SU-DHL-6 (cell line): ENCODE results near the gene DET1.

Experiments
- H2AFZ ChIP-seq: fragments of 200-600 bp; sonication (generic); 2 replicates; pipeline ENCODE4 v1.6.1; 2014; ENCODE audit warnings: low read depth, mild to moderate bottlenecking, moderate library complexity, mixed read lengths, antibody characterized with exemption, low read length; ENCODE audit not compliant: severe bottlenecking
- H3F3A ChIP-seq: fragments of 200-600 bp; shearing (Covaris generic); 2 replicates; pipeline ENCODE4 v1.6.0; 2016; ENCODE audit warnings: antibody characterized with exemption, mild to moderate bottlenecking; ENCODE audit not compliant: insufficient read depth
- H3K27ac ChIP-seq: fragments of 200-600 bp; sonication (generic); 2 replicates; pipeline ENCODE4 v1.5.1; 2016; ENCODE audit warnings: low read depth, mild to moderate bottlenecking, low read length, moderate library complexity, mixed read lengths
- H3K27me3 ChIP-seq: fragments of 200-600 bp; sonication (generic), shearing (Covaris generic); 2 replicates; pipeline ENCODE4 v1.6.0; 2014; ENCODE audit warnings: mild to moderate bottlenecking, low read length
- H3K36me3 ChIP-seq: fragments of 200-600 bp; sonication (generic); 2 replicates; pipeline ENCODE4 v1.6.1; 2014; ENCODE audit warnings: mild to moderate bottlenecking, low read length, mixed read lengths
- H3K4me2 ChIP-seq: fragments of 300-600, 200-600 bp; shearing (Covaris generic), sonication (generic); 2 replicates; pipeline ENCODE4 v1.6.0; 2014; ENCODE audit warnings: low read length, low read depth, mild to moderate bottlenecking; ENCODE audit not compliant: poor library complexity, severe bottlenecking
- H3K4me3 ChIP-seq: fragments of 200-600 bp; sonication (generic); 2 replicates; pipeline ENCODE4 v1.5.1; 2014; ENCODE audit warnings: antibody characterized with exemption, low read length, mild to moderate bottlenecking, mixed read lengths; ENCODE audit not compliant: insufficient read depth, poor library complexity, severe bottlenecking
- H3K79me2 ChIP-seq: fragments of 200-600 bp; sonication (generic); 2 replicates; pipeline ENCODE4 v1.6.1; 2014; ENCODE audit warnings: mild to moderate bottlenecking, low read length, moderate library complexity; ENCODE audit not compliant: insufficient read depth
- H3K9ac ChIP-seq: fragments of 200-600 bp; sonication (generic); 2 replicates; pipeline ENCODE4 v1.7.0; 2014; ENCODE audit warnings: mild to moderate bottlenecking, low read length
- H3K9me2 ChIP-seq: fragments of 200-600 bp; sonication (generic); replicated peaks from 2 replicates; pipeline ENCODE4 v1.6.1; 2014; ENCODE audit warnings: low read length; ENCODE audit not compliant: insufficient read depth
- H3K9me3 ChIP-seq: fragments of 200-600 bp; sonication (generic); 2 replicates; pipeline ENCODE4 v1.6.1; 2014; ENCODE audit warnings: low read length, mixed read lengths; ENCODE audit not compliant: insufficient read depth
- H4K20me1 ChIP-seq: fragments of 200-600 bp; sonication (generic); 2 replicates; pipeline ENCODE4 v1.6.1; 2014; ENCODE audit warnings: low read depth, mild to moderate bottlenecking, antibody characterized with exemption, low read length, moderate library complexity, mixed read lengths
- EZH2phosphoT487 ChIP-seq: fragments of 200-600 bp; sonication (generic), shearing (Covaris generic); conservative IDR thresholded peaks from 2 replicates; pipeline ENCODE4 v1.6.1; 2018; ENCODE audit warnings: mild to moderate bottlenecking, antibody characterized with exemption, low read length, moderate library complexity, mixed read lengths
- TF ChIP-seq, protein P1 (sequence below): fragments of 200-600 bp; sonication (generic); IDR thresholded peaks from one replicate; pipeline ENCODE4 v1.5.1; 2017; ENCODE audit warnings: antibody characterized with exemption, mild to moderate bottlenecking, low read length, moderate library complexity; ENCODE audit not compliant: insufficient read depth, poor library complexity, severe bottlenecking

The DET1 gene

DNA sequence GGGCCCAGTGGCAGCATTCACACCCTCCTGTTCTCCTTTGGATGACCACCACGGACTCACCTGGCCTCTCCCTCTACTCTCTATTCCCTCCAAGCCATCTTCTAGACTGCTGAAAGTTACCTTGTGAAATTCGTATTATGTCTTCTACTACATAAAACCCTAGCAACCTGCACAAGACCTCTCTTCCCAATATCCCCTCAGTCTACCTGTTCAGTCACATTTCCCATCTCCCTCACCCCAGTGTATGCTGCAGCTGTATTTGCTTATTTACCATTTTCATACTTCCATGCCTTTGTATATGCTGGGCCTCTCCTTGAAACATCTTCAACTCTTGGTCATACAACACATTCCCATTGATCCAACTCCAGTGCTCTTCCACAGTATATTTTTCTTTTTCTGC, 35.3 kb downstream of the DET1 start:
- TF ChIP-seq, protein P1, sequence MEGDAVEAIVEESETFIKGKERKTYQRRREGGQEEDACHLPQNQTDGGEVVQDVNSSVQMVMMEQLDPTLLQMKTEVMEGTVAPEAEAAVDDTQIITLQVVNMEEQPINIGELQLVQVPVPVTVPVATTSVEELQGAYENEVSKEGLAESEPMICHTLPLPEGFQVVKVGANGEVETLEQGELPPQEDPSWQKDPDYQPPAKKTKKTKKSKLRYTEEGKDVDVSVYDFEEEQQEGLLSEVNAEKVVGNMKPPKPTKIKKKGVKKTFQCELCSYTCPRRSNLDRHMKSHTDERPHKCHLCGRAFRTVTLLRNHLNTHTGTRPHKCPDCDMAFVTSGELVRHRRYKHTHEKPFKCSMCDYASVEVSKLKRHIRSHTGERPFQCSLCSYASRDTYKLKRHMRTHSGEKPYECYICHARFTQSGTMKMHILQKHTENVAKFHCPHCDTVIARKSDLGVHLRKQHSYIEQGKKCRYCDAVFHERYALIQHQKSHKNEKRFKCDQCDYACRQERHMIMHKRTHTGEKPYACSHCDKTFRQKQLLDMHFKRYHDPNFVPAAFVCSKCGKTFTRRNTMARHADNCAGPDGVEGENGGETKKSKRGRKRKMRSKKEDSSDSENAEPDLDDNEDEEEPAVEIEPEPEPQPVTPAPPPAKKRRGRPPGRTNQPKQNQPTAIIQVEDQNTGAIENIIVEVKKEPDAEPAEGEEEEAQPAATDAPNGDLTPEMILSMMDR: no peak
- TF ChIP-seq EZH2phosphoT487: no peak
- Histone ChIP-seq H3K9me3 (no peaks in the 10 kb centered on the region), H3K36me3 (no peaks in the 10 kb centered on the region), H3K27me3 (no peaks in the 10 kb centered on the region), H3K4me2 (no peak overlapping the region), H3K9ac (no peak overlapping the region), H3F3A (no peaks in the 10 kb centered on the region), H2AFZ (no peak overlapping the region), H3K79me2 (no peaks in the 10 kb centered on the region), H3K27ac (no peak overlapping the region), H4K20me1 (no peaks in the 10 kb centered on the region), H3K9me2 (no peaks in the 10 kb centered on the region), H3K4me3 (no peak overlapping the region)

DNA sequence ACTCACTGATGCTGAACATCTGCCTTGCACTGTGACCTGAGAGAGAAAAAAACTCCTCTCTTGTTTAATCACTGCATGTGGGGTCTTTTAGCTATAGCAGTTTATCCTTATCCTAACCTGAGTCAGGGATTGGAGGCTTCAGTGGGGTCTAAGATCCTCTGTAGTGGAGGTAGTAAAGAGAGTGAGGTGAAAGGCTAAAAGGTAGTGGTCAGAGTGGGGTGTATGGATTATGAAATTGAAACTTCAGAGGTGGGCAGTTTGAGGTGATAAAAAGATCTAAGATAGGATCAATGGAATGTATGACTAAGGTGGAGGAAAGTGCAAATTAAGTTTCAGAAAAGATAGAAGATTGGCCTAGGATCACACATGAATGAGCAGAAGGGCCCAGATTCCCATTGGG, 36.5 kb downstream of the DET1 start:
- no peak overlapping the region for H3K9ac ChIP-seq
- H3K36me3 ChIP-seq: no peaks in the 10 kb centered on the region
- no peaks in the 10 kb centered on the region for H3K79me2 ChIP-seq
- no peaks in the 10 kb centered on the region for H3K9me3 ChIP-seq
- no peak overlapping the region for H2AFZ ChIP-seq
- H3K4me2 ChIP-seq: no peak overlapping the region
- H3K9me2 ChIP-seq: no peaks in the 10 kb centered on the region
- no peaks in the 10 kb centered on the region for H4K20me1 ChIP-seq
- no peak overlapping the region for H3K27ac ChIP-seq
- H3F3A ChIP-seq: no peaks in the 10 kb centered on the region
- no peak overlapping the region for H3K4me3 ChIP-seq
- TF ChIP-seq, protein P1: no peak
- TF ChIP-seq EZH2phosphoT487: no peak
- no peaks in the 10 kb centered on the region for H3K27me3 ChIP-seq

DNA sequence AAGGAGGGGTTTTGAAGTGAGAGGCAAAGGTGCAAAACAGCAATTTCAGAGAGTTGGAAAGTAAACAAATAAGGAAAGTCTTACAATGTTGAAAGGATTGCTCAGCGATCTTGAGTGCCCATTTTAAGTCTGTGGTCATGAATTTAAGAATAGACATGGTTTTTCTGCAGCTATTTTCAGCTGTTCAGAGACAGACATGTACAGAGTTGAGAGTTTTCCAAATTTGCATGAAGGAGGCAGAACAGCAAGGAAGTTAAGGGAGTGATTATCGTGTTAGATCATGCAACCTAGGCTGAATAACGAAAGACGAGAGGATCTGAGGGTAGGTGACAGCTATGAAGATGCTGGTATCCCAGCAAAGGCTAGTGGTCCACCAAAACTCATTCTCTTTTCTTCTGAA, 37.2 kb downstream of the DET1 start:
- no peaks in the 10 kb centered on the region for H3K9me2 ChIP-seq
- H2AFZ ChIP-seq: no peak overlapping the region
- H4K20me1 ChIP-seq: no peaks in the 10 kb centered on the region
- H3K27ac ChIP-seq: no peak overlapping the region
- no peaks in the 10 kb centered on the region for H3K9me3 ChIP-seq
- H3K4me2 ChIP-seq: no peak overlapping the region
- TF ChIP-seq, protein P1: no peak
- TF ChIP-seq EZH2phosphoT487: no peak
- H3F3A ChIP-seq: no peaks in the 10 kb centered on the region
- no peak overlapping the region for H3K9ac ChIP-seq
- no peaks in the 10 kb centered on the region for H3K27me3 ChIP-seq
- H3K79me2 ChIP-seq: no peaks in the 10 kb centered on the region
- no peaks in the 10 kb centered on the region for H3K36me3 ChIP-seq
- H3K4me3 ChIP-seq: no peak overlapping the region

DNA sequence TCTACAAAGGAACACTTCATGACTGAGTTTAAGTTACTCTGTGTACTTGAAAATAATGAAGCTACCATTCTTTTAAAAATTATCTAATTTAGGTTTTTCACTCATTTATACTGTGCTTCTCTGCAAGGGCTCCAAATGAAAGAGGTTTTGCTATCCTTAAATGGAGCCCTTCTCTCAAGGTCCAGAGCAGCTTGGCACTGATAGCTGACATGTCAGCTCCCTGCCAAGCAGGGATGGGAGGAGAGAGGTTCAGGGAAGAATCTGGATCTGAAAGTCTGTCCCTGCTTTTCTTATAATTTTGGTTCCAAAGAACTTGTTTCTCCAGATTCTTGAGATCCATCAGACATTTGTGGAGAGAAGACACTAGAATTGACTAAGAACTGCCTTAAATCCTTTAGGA, 39.9 kb downstream of the DET1 start:
- TF ChIP-seq EZH2phosphoT487: no peak
- TF ChIP-seq, protein P1: no peak
- H3K4me3 ChIP-seq: no peak overlapping the region
- no peak overlapping the region for H3K27ac ChIP-seq

More for the DNA sequence above, 39.9 kb downstream of the DET1 start:
- Histone ChIP-seq H2AFZ (no peak overlapping the region), H3K9me2 (no peaks in the 10 kb centered on the region), H3K79me2 (no peaks in the 10 kb centered on the region), H3K9ac (no peak overlapping the region), H4K20me1 (no peaks in the 10 kb centered on the region), H3K4me2 (no peak overlapping the region), H3K36me3 (no peaks in the 10 kb centered on the region), H3K27me3 (no peaks in the 10 kb centered on the region), H3K9me3 (no peaks in the 10 kb centered on the region), H3F3A (no peaks in the 10 kb centered on the region)
